Fibroblast of lung (primary cell): ENCODE data around the gene NAXD. TPM values are rescaled to one million over a fixed set of nuclear protein-coding genes. Genes with fewer than 3 reads are reported as not detected.

Source experiments
- DNase-seq, 2 donors: peaks; one replicate each; pipeline versions ENCODE4 v3.0.0 to v3.0.0-alpha.2; 2010; ENCODE audit warnings: low read depth in 2 of 2
- H2AFZ ChIP-seq: 2 replicates; pipeline ENCODE4 v1.5.1; 2012; ENCODE audit warnings: low read length, control low read depth, inconsistent platforms
- H3K27ac ChIP-seq: 2 replicates; pipeline ENCODE4 v1.5.1; 2011; ENCODE audit warnings: low read length, control low read depth; ENCODE audit not compliant: insufficient read depth
- H3K27me3 ChIP-seq: 2 replicates; pipeline ENCODE4 v1.5.1; 2011; ENCODE audit warnings: mild to moderate bottlenecking, low read length; ENCODE audit not compliant: control insufficient read depth, insufficient read depth
- H3K36me3 ChIP-seq: 2 replicates; pipeline ENCODE4 v1.5.1; 2011; ENCODE audit warnings: low read length; ENCODE audit not compliant: control insufficient read depth, insufficient read depth
- H3K4me1 ChIP-seq: 2 replicates; pipeline ENCODE4 v1.5.1; 2011; ENCODE audit warnings: low read length; ENCODE audit not compliant: control insufficient read depth, insufficient read depth; ENCODE audit errors: extremely low read depth
- H3K4me2 ChIP-seq: 2 replicates; pipeline ENCODE4 v1.5.1; 2011; ENCODE audit warnings: low read length, control low read depth; ENCODE audit not compliant: insufficient read depth; ENCODE audit errors: extremely low read depth
- H3K4me3 ChIP-seq, 4 experiments: fragments of 200-600 bp in 1 of 4; sonication (generic) in 1 of 4; replicated peaks in 1 of 4; 2 replicates each; pipeline ENCODE4 v1.5.1; 2011 to 2016; ENCODE audit warnings: low read length in 4 of 4, low read depth in 3 of 4, mild to moderate bottlenecking in 3 of 4, control low read depth in 2 of 4, inconsistent platforms in 1 of 4, mixed read lengths in 1 of 4; ENCODE audit not compliant: insufficient read depth in 1 of 4; ENCODE audit errors: control extremely low read depth in 1 of 4
- H3K79me2 ChIP-seq: 2 replicates; pipeline ENCODE4 v1.5.1; 2012; ENCODE audit warnings: mild to moderate bottlenecking, low read length, inconsistent platforms; ENCODE audit not compliant: control insufficient read depth, insufficient read depth
- H3K9ac ChIP-seq: 2 replicates; pipeline ENCODE4 v1.5.1; 2011; ENCODE audit warnings: mild to moderate bottlenecking, low read length, control low read depth; ENCODE audit not compliant: insufficient read depth
- H3K9me3 ChIP-seq: 2 replicates; pipeline ENCODE4 v1.5.1; 2012; ENCODE audit warnings: low read depth, low read length; ENCODE audit not compliant: control insufficient read depth, insufficient read depth
- H4K20me1 ChIP-seq: 2 replicates; pipeline ENCODE4 v1.5.1; 2011; ENCODE audit warnings: low read length; ENCODE audit not compliant: control insufficient read depth, insufficient read depth; ENCODE audit errors: extremely low read depth
- EZH2 ChIP-seq: IDR thresholded peaks from 2 replicates; pipeline ENCODE4 v1.5.1; 2012; ENCODE audit warnings: low read length, control low read depth, mild to moderate bottlenecking; ENCODE audit errors: missing control alignments
- polyA plus RNA-seq, 2 donors: library from polyadenylated mRNA; depleted of rRNA in 1 of 2; stranded (reverse) in 1 of 2; unstranded in 1 of 2; fragments of >200 nt; gene quantifications; 2 replicates each; pipeline ENCODE4 v1.2.1, GENCODE V29; 2011 to 2012; ENCODE audit warnings: missing spikeins in 1 of 2
- total RNA-seq: library from RNA; depleted of rRNA; stranded (reverse); fragments of >200 nt; gene quantifications from 2 replicates; pipeline ENCODE4 v1.2.1, GENCODE V29; 2014
- TF ChIP-seq, protein P1 (sequence below), 2 donors: IDR thresholded peaks in 1 of 2; conservative IDR thresholded peaks in 1 of 2; 1 replicate in 1 of 2; 2 replicates in 1 of 2; pipeline ENCODE4 v1.5.1; 2011 to 2012; ENCODE audit warnings: low read length in 2 of 2, control low read depth in 1 of 2, inconsistent platforms in 1 of 2, low read depth in 1 of 2, mild to moderate bottlenecking in 1 of 2

NAXD gene
- total and polyA plus RNA-seq, 2 donors (not counting 1 experiment from before 2014, with no cell fraction given), result 22.4 to 34.0 TPM

DNA sequence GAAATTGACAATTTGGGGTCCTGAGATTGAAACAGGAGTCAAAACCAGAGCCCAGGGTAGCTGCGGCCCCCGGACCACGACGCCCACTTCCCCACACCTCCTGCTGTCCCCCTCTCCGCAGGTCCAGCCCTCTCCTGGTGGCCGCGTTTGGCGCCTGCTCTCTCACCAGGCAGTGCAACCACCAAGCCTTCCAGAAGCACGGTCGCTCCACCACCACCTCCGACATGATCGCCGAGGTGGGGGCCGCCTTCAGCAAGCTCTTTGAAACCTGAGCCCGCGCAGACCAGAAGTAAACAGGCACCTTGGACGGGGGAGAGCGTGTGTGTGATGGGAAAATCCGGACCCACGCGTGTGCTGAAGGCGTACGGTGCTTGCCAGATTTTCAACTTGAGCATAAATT is 22.9 kb downstream of the NAXD start:
- Histone ChIP-seq H2AFZ (no peak overlapping the region), H3K4me3 (no peak overlapping the region), H3K36me3 (peaks cover 49% of the 10 kb centered on the region), H3K4me1 (peaks cover 8% of the 10 kb centered on the region), H3K9ac (no peak overlapping the region), H3K27me3 (no peaks in the 10 kb centered on the region), H3K4me2 (no peak overlapping the region), H3K9me3 (no peaks in the 10 kb centered on the region), H3K79me2 (peaks cover 7% of the 10 kb centered on the region), H4K20me1 (peaks cover 1% of the 10 kb centered on the region), H3K27ac (no peak overlapping the region)
- no peak for DNase-seq
- no peak for TF ChIP-seq EZH2
- TF ChIP-seq, protein P1, sequence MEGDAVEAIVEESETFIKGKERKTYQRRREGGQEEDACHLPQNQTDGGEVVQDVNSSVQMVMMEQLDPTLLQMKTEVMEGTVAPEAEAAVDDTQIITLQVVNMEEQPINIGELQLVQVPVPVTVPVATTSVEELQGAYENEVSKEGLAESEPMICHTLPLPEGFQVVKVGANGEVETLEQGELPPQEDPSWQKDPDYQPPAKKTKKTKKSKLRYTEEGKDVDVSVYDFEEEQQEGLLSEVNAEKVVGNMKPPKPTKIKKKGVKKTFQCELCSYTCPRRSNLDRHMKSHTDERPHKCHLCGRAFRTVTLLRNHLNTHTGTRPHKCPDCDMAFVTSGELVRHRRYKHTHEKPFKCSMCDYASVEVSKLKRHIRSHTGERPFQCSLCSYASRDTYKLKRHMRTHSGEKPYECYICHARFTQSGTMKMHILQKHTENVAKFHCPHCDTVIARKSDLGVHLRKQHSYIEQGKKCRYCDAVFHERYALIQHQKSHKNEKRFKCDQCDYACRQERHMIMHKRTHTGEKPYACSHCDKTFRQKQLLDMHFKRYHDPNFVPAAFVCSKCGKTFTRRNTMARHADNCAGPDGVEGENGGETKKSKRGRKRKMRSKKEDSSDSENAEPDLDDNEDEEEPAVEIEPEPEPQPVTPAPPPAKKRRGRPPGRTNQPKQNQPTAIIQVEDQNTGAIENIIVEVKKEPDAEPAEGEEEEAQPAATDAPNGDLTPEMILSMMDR (conservative IDR thresholded peaks at IDR 0.05 in 1 of 2, IDR thresholded peaks at IDR 0.05 in 1 of 2; ENCODE audit: low read depth in 1 of 2, low read length in 2 of 2), result no peak

DNA sequence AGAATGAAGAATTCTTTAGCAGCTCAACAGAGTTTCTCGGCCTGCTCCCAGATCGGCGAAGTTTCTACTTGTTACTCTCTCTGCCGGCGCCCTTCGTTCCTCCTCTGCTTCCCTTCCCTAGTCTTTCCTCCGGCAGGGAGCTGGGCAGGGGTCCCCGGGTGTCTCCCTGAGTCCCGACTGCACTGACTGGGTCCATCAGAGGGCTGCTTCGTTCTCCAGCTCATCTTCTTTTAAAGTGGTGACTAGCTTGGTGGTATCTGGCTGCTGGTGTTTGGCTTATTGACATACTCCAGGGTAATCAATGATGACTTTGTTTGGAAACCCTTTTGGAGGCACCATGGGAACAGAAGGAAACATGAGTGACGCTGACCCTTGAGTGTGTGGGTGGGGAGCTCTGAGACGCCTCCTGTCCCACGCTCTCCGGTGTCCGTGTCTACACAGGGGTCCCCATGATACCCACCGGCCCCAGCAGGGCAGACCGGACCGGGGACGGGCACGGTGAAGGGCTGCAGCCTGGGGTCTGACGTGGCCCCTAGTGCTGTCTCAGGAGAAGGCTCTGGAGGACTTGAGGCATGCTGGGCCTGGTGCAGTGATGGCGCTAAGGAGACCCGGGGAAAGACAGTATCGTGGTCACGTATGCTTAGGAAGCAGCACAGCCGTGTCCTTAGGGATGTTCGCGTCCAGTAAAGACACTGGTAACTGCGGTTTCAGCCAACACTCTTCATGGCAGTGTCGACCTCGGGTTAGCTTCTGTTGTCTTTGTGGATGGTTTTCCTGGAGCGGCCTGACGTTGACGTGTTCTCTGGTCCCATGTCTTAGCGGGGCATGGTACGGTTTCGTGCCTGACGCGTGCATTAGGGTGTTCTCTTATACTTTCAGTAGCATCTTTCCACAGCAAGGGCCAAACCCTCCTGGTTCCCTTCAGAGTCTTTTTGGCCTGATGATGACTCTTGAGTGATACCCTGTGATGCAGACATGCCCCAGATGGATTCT is 23.8 kb downstream of the NAXD start:
- Histone ChIP-seq H3K27ac (no peak overlapping the region), H3K36me3 (peaks cover 55% of the 10 kb centered on the region), H4K20me1 (peaks cover 1% of the 10 kb centered on the region), H3K27me3 (no peaks in the 10 kb centered on the region), H3K4me2 (no peak overlapping the region), H2AFZ (no peak overlapping the region), H3K9ac (no peak overlapping the region), H3K79me2 (peaks cover 7% of the 10 kb centered on the region), H3K9me3 (no peaks in the 10 kb centered on the region), H3K4me1 (peaks cover 8% of the 10 kb centered on the region), H3K4me3 (no peak overlapping the region)
- no peak for DNase-seq
- TF ChIP-seq, protein P1 (conservative IDR thresholded peaks at IDR 0.05 in 1 of 2, IDR thresholded peaks at IDR 0.05 in 1 of 2; ENCODE audit: low read depth in 1 of 2, low read length in 2 of 2), result no peak
- TF ChIP-seq EZH2, result no peak

DNA sequence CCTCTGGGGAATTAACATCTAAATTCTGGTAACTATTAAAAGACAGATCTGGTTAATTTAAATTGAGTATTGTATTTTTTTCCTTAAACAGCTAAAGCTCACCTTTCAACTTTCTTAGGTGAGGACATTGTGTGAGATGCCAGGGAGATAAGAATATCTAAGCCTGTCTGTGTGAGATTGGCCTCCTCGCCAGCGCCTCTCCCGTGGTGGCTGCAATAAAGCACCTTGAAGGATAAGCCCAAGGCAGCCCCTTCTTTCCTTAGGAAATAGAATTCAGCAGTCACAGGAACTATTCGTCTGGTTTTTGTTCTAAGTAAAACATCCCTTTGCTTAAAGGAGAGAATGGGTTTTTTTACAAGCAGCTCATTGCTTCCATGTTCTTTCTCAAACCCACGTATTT is 24.6 kb downstream of the NAXD start:
- Histone ChIP-seq H3K27ac (no peak overlapping the region), H4K20me1 (peaks cover 1% of the 10 kb centered on the region), H3K4me3 (no peak overlapping the region), H2AFZ (no peak overlapping the region), H3K36me3 (peaks cover 49% of the 10 kb centered on the region), H3K79me2 (no peaks in the 10 kb centered on the region), H3K4me1 (peaks cover 9% of the 10 kb centered on the region), H3K9me3 (no peaks in the 10 kb centered on the region), H3K9ac (no peak overlapping the region), H3K4me2 (no peak overlapping the region), H3K27me3 (no peaks in the 10 kb centered on the region)
- TF ChIP-seq, protein P1 (conservative IDR thresholded peaks at IDR 0.05 in 1 of 2, IDR thresholded peaks at IDR 0.05 in 1 of 2; ENCODE audit: low read depth in 1 of 2, low read length in 2 of 2), result no peak
- TF ChIP-seq EZH2, result no peak
- no peak for DNase-seq
